ENCODE measurements around the gene RBCK1.

DNA sequence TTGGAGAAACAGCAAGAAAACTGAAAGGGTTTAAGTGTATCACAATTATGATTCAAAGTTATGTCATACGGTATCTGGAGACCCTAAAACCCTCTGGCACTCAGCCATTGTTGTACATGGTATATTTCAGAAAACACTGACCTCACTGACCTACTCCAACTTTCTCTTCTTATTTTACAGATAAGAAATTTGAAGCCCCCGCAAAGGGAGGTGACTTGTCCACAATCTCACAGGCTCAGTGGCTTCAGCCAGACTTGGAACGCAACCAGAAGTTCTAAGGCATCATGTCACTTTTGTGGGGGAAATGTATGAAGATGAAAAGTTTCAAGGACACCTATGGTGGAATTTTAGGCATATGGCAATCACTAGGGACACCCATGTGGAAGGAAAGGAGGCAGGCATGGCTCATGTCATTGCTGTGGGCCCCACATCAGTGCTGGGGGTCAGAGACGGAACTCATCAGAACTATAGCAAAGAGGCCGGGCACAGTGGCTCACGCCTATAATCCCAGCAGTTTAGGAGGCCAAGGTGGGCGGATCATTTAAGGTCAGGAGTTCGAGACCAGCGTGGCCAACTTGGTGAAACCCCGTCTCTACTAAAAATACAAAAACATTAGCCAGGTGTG lies 32.7 kb upstream of the RBCK1 start:
- no peak for TF ChIP-seq POLR2A (IDR thresholded peaks at IDR 0.05)
- TF ChIP-seq CTCF (IDR thresholded peaks at IDR 0.05) = no peak

Data from testis (tissue), 2 donors.